DMS53 treated with DMSO at 0.1 percent for 48 hours (cell line): ENCODE results near the gene ACOT13.
A peak's percentile ranks its signal among the peaks of the same experiment; 100 is the strongest.
"Not testable (repeated sequence)": the region's sequence is repeated elsewhere in the genome, so short reads cannot be mapped to it uniquely, and the experiment has no call there.

ENCODE experiments used
- DNase-seq: peaks from one replicate; lab custom pipeline; 2025; ENCODE audit not compliant: unreplicated experiment; lab: John Stamatoyannopoulos, UW

Gene ACOT13

DNA sequence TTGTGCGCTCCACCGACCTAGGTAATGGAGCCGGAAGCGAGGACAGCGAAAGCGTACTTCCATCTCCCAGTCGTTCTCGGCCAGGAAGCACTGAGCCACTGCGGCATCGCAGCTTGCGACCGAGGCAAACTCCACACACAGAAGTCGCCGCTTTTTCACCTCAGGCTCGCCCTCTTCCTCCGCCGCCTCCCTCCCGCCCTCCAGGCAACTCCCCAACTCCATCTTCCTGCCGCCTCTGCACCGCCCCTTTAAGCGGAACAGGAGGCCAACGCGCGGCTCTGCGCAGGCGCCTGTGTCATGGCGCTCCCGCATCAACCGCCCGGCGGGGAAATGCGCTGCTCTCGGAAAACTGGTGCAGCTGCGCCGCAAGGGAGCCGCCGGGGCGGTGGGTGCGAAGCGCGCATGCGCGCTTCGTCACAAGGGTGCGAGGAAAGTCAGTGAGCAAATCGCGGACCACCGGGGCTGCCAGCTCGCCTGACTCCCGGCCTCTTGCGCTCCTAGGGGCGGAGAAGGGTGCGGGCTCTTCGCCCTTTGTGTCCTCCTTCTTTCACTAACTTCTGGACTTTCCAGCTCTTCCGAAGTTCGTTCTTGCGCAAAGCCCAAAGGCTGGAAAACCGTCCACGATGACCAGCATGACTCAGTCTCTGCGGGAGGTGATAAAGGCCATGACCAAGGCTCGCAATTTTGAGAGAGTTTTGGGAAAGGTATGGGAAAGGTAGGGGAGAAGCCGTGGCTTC is at the start of gene ACOT13, which contains the start of gene TDP2:
ACOT13 (plus strand) TSS at position 437 of the 737 bp plus-strand sequence; CDS start at position 624, 187 bp downstream.
TDP2 (minus strand) TSS at position 259 of the 737 bp plus-strand sequence; CDS start at position 222, 37 bp downstream.
- DNase-seq, result peak; percentile 91

GRCh38 chr6:24619661-24620060 is 47.2 kb upstream of the ACOT13 start:
- DNase-seq, result no peak

- no peak for DNase-seq
Measured at GRCh38 chr6:24620637-24621036, 46.2 kb upstream of the ACOT13 start.

- DNase-seq, result no peak
Measured at GRCh38 chr6:24621626-24622289, 45.1 kb upstream of the ACOT13 start.

DNA sequence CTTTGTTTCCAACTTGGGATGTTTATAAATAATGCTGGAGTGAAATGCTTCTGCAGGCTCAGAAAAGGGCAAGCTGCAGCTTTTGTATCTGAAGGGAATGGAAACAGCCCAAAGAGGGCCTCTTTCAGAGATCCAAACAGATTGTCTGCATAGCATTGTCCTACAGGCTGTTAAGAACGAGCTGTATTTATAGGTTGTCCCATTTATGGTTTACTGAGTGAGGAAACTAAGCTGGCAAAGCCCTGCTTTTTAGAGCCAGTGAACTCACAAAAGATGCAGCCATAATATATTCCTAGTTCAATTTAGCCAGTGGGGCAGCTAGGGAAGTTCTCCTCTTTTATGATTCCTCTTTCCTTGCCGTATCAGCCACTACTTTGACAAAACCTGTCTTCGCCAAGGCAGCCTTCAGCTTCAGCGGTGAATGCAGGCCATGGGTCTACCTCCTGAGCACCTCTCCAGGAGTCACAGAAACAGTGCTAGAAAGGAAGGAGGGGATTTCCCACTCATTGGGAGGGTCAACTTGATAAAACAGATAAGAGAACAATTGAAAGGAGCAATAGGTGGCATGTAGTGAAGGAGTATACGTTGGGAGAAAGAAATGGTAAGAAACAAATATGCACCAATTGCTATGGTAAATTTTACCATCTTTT is 35.9 kb upstream of the ACOT13 start:
- DNase-seq, result no peak

DNA sequence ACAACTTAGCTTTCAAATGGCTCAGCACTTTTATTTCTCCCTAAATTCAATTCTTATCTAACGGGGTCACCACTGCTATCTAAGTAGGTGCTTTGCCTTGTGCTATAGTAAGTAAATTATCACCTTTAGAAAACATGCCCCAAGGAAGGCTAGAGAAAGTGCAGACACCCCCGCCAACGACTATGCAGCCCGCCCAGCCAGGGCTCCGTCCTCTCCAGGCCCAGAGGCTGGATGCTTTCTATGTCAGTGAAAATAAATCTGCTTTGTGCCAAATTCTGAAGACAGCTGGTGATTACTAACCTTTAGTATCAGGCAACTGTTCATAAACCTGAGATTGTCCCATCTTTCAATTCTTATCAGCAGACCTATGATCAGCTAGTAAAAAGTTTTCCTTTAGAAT is 35.2 kb upstream of the ACOT13 start:
- no peak for DNase-seq

- no peak for DNase-seq
Measured at GRCh38 chr6:24632573-24632972, 34.3 kb upstream of the ACOT13 start.

- no peak for DNase-seq
Measured at GRCh38 chr6:24636681-24637080, 30.2 kb upstream of the ACOT13 start.

- DNase-seq, result no peak
Measured at GRCh38 chr6:24640166-24640565, 26.7 kb upstream of the ACOT13 start.

GRCh38 chr6:24640631-24641030 is 26.2 kb upstream of the ACOT13 start:
- DNase-seq, result not testable (repeated sequence)

DNA sequence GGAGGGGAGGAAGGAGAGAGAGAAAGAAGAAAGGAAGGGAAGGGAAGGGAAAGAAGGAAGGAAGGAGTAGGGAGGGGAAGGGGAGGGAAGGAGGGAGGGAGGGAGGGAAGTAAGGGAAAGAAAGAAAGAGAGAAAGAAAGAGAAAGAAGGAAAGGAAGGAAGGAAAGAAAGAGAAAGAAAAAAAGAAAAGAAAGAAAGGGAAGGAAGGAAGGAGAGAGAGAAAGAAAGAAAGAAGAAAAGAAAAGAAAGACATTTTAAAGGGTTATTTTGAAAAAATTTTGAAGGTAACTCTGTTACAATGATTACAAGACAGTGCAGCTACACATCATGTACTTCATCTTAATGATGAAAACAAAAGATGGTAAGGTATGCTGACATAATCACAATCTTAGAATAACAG is 24.8 kb upstream of the ACOT13 start:
- no peak for DNase-seq

DNA sequence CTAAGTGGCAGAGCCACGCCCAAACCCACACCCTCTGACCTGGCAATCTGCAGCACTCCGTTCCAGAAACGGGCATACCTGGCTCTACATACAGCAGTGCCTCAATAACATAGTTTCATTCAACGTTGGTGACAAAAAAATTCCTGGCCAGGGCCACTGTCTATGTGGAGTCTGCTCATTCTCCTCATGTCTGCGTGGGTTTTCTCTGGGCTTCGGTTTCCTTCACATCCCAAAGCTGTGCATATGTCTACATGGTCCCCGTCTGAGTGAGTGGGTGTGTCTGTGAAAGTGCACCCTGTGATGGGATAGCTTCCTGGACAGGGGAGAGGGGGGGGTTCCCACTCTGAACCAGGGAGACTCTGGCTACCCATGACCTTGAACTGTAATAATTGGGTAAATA is 23.0 kb upstream of the ACOT13 start:
- no peak for DNase-seq

- no peak for DNase-seq
Measured at GRCh38 chr6:24644377-24644776, 22.5 kb upstream of the ACOT13 start.

DNA sequence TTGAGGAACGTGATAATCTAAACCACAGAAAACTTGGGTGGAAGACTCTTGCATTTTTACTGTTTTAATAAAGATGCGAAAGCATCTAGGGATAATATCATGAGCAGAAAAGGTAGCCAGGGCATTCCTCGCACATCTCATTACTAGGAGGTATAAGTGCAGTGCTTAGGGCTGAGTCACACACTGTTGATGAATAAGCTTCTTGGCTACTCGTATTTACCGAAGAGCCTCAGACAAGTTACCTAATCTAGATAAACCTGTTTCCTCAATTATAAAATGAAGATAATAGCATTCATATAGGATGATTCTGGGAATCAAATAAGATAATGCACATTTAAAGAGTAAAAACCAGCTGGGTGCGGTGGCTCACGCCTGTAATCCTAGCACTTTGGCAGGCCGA is 20.1 kb upstream of the ACOT13 start:
- DNase-seq, result peak; percentile 28

DNA sequence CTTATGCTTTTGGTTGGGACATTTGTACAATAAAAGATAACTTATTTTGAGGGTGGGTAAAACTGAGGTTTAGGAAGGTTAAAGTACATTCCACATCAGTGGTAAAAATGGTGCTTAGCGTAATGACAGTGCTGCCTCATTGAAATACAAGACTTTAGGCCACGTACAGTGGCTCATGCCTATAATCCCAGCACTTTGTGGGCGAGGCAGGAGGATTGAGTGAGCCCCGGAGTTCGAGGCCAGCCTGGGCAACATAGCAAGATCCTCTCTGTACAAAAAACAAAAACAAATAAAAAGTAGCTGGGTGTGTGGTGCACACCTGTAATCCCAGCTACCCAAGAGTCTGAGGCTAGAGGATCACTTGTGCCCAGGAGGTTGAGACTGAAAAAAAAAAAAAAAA is 18.6 kb upstream of the ACOT13 start:
- DNase-seq, result no peak

DNA sequence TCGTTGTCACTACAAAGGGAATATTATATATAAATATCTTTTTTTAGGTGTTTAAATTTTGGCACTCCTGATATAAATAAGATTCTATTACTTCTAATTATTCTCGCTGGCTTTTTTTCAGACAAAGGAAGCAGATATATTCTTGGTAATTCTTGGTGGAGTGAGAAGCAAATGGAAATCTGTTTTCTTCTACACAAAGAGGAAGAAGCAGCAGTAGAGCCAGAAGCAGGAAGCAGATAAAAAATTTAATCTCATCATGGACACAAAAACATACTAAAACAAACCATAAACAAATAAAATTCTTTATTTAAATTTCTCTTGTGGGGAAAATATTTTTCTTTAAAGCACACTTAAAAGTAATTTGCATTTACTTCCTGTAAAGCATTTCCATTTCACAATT is 17.2 kb upstream of the ACOT13 start:
- DNase-seq, result no peak

DNA sequence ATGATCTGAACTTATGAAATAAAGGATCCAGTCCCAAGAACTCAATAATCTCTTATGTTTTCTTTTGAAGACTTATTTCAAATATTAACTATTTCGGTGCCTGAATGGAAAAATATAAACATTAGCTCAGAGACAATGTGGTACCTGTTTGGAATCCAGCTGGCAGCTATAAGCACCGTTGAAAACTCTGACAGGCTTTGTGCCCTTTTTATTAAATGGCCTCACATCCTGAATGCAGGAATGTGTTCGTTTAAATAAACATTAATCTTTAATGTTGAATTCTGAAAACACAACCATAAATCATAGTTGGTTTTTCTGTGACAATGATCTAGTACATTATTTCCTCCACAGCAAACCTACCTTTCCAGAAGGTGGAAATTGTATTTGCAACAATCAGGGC is 16.5 kb upstream of the ACOT13 start:
- no peak for DNase-seq

DNA sequence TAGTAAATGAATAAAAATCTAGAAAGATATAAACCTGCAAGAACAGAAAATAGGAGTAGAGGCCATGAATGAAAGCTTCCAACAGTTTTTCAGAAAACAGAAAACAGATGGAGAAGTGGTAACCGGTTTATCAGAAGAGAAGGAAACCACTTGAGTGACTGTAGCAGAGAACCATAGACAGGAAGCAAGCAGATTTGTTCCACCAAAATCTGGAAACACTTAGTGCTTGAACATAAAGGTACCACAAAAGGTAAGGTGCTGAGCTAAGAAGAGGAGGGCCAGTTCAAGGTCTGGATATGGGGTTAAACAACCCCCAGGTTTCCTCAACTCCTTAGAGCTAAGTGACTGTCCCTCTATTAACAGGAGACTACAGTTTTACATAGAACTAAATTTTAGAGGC is 11.7 kb upstream of the ACOT13 start:
- no peak for DNase-seq

DNA sequence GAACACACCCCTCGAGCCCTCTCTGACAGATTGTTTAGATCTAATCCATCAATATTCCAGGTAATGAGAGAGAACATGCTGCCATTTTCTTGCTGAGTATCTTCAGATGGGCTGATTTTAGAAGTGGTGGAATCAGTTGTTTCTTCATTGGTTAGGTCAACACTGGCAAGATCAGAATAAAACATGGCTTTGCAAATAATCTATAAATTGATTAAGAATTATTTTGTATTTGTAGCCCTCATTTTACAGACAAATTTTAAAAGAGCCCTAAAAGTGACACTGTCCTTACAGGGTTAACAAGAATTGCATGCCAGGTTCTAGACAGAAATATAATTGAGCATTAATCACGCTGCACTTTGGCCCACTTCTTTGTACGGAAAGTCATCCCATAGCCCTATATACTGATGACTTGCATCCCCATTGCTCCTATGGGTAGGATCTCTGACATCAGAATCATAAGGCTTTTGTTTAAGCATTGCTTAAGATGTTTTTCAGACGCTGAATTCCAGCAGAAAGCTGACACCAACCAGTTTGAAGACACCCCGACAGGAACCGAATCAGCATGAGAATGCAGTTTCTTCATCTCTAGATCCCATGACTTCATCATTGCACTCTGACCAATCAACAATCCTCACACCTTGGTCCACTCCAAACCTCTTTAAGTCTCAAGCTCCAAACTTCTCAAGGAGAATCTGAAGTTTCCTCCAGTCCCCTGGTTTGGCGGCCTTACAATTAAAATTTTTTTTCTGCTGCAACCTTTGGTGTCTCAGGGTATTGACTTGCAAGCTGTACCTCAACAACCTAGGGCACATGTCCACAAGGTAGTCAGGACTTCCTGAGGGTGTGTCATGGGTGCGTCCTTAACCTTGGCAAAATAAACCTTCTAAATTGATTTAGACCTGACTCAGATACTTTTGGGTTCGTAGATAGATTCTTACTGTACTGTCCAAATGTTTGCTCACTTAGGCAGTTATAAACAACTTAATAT is 8.0 kb upstream of the ACOT13 start:
- no peak for DNase-seq

DNA sequence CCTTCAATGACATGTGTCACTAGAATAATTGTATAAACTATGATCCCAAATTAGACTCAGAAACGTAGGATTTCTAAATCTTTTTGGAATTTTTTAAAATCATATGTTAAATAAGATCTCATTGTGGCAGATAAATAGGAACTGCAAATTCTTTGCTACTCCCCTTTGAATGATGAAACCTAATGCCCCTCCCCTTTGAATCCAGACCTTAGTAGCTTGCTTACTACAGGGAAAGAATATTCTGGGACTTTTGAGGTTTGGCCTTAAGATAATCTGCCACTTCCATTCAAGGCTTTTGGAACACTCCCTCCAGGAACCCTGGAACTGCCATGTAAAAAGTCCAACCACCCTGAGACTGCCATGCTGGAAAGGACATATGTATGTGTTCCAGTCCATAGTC is 7.3 kb upstream of the ACOT13 start:
- no peak for DNase-seq

DNA sequence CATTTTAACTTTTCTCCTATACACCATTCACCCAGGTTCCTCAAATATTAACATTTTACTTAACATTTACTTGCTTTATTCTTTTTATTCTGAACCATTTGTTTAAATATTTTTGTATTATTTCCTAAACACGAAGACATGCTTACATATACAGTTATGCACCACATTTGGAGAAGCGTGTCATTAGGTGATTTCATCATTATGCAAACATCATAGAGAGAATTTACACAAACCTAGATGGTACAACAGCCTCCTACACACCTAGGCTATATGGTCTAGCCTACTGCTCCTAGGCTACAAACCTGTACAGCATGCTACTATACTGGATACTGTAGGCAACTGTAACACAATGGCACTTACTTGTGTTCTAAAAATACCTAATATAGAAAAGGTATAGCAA is 6.8 kb upstream of the ACOT13 start:
- DNase-seq, result peak; percentile 12
